HepG2 (cell line): Measurements from ENCODE around the gene PRPF4. TPM values are rescaled to one million over a fixed set of nuclear protein-coding genes. Genes with fewer than 3 reads are reported as not detected.

ENCODE experiments used
- ATAC-seq: fragments of 200-7000 bp; cut with Tn5 transposase; 3 replicates; pipeline ENCODE4 v1.9.1; 2020; ENCODE audit warnings: mild to moderate bottlenecking, moderate library complexity
- BruUV-seq: library from RNA; stranded (reverse); fragments of 400-500 nt; replicated peaks from 2 replicates; lab custom pipeline; 2021; lab: Mats Ljungman, UMichigan
- CTCF ChIA-PET: fragments of 300-600 bp; formaldehyde crosslinking; extraction: SDS; loops from one replicate; lab custom pipeline; 2021; ENCODE audit warnings: low total read pairs, inconsistent platforms, low intra/inter-chr PET ratio; lab: Yijun Ruan, JAX
- POLR2A ChIA-PET: fragments of 350-600 bp; sonication (Branson Sonifier 250); formaldehyde crosslinking; loops from one replicate; lab custom pipeline; 2020; ENCODE audit warnings: antibody characterized with exemption, inconsistent platforms; lab: Yijun Ruan, JAX
- DNase-seq: peaks from one replicate; pipeline ENCODE4 v3.0.0-alpha.2; 2015; ENCODE audit warnings: low spot score
- FAIRE-seq: peaks from 3 replicates; lab custom pipeline; 2011; peaks lifted over from hg19 to GRCh38; lab: Jason Lieb, UNC
- H2AFZ ChIP-seq: one replicate; pipeline ENCODE4 v1.6.1; 2011; ENCODE audit warnings: low read length, inconsistent platforms
- H3K27ac ChIP-seq: fragments of 300-600 bp; 3 replicates; pipeline ENCODE4 v1.8.0; 2011; ENCODE audit warnings: mixed run types, mild to moderate bottlenecking, mixed read lengths, low read length, inconsistent platforms; ENCODE audit not compliant: insufficient read depth; ENCODE audit errors: extremely low read length
- H3K27me3 ChIP-seq, 2 experiments: fragments of 200-600 bp in 1 of 2; 2 replicates in 1 of 2; 3 replicates in 1 of 2; pipeline versions ENCODE4 v1.6.0 to v1.8.0; 2011; ENCODE audit warnings: low read length in 2 of 2, mild to moderate bottlenecking in 2 of 2, moderate library complexity in 2 of 2, inconsistent platforms in 1 of 2; ENCODE audit not compliant: insufficient read depth in 2 of 2, control insufficient read depth in 1 of 2
- H3K36me3 ChIP-seq, 2 experiments: fragments of 200-600 bp in 1 of 2; replicated peaks in 1 of 2; 2 replicates in 1 of 2; 3 replicates in 1 of 2; pipeline versions ENCODE4 v1.5.1 to v1.8.0; 2011; ENCODE audit warnings: low read length in 2 of 2, inconsistent platforms in 1 of 2; ENCODE audit not compliant: insufficient read depth in 2 of 2, control insufficient read depth in 1 of 2
- H3K4me1 ChIP-seq: 2 replicates; pipeline ENCODE4 v1.5.1; 2012; ENCODE audit warnings: low read length, inconsistent platforms; ENCODE audit not compliant: insufficient read depth
- H3K4me2 ChIP-seq: 2 replicates; pipeline ENCODE4 v1.6.0; 2011; ENCODE audit warnings: low read depth, low read length, inconsistent platforms
- H3K4me3 ChIP-seq, 3 experiments: fragments of 200-600 bp in 1 of 3; sonication (generic), shearing (Covaris generic) in 1 of 3; replicated peaks in 1 of 3; 2 replicates each; pipeline ENCODE4 v1.5.1; 2011 to 2016; ENCODE audit warnings: low read length in 3 of 3, inconsistent platforms in 2 of 3, low read depth in 2 of 3, mild to moderate bottlenecking in 2 of 3, control low read depth in 1 of 3, mixed read lengths in 1 of 3; ENCODE audit not compliant: insufficient read depth in 1 of 3
- H3K79me2 ChIP-seq: one replicate; pipeline ENCODE4 v1.6.1; 2011; ENCODE audit warnings: low read length, inconsistent platforms; ENCODE audit not compliant: insufficient read depth
- H3K9ac ChIP-seq: 2 replicates; pipeline ENCODE4 v1.6.0; 2011; ENCODE audit warnings: mild to moderate bottlenecking, low read depth, low read length, inconsistent platforms; ENCODE audit not compliant: insufficient read depth
- H3K9me3 ChIP-seq: 2 replicates; pipeline ENCODE4 v1.5.1; 2012; ENCODE audit warnings: mild to moderate bottlenecking, low read length
- H4K20me1 ChIP-seq: 2 replicates; pipeline ENCODE4 v1.6.0; 2011; ENCODE audit warnings: inconsistent platforms, mild to moderate bottlenecking, low read length, moderate library complexity; ENCODE audit not compliant: insufficient read depth
- CAMTA2 ChIP-seq: sonication (generic); formaldehyde crosslinking; IDR thresholded peaks from 2 replicates; pipeline ENCODE4 v1.4.0; 2020; ENCODE audit warnings: mild to moderate bottlenecking, missing genetic modification reagents, borderline replicate concordance
- EP300 ChIP-seq, 3 experiments: sonication (generic) in 1 of 3; formaldehyde crosslinking in 1 of 3; IDR thresholded peaks; 2 replicates each; pipeline versions ENCODE4 v1.5.1 to v1.6.1; 2011 to 2020; ENCODE audit warnings: low read depth in 2 of 3, low read length in 2 of 3, borderline replicate concordance in 1 of 3, improper control_type of control experiment in 1 of 3, mild to moderate bottlenecking in 1 of 3, missing genetic modification reagents in 1 of 3, moderate library complexity in 1 of 3
- FLYWCH1 ChIP-seq: sonication (generic); formaldehyde crosslinking; IDR thresholded peaks from 2 replicates; pipeline ENCODE4 v1.8.1; 2023; ENCODE audit warnings: mild to moderate bottlenecking, missing genetic modification reagents
- HES4 ChIP-seq: sonication (generic); formaldehyde crosslinking; IDR thresholded peaks from 2 replicates; pipeline ENCODE4 v1.9.0; 2021; ENCODE audit warnings: mild to moderate bottlenecking, missing genetic modification reagents, borderline replicate concordance
- HNF4A ChIP-seq: sonication (generic); formaldehyde crosslinking; IDR thresholded peaks from 2 replicates; pipeline ENCODE4 v1.4.0; 2020; ENCODE audit warnings: missing genetic modification reagents
- MTF2 ChIP-seq: sonication (generic); formaldehyde crosslinking; IDR thresholded peaks from 2 replicates; pipeline ENCODE4 v1.5.0; 2020; ENCODE audit warnings: missing genetic modification reagents, borderline replicate concordance
- TEAD3 ChIP-seq: optimal IDR thresholded peaks from 2 replicates; pipeline ENCODE3; 2016; ENCODE audit warnings: borderline replicate concordance
- ZNF350 ChIP-seq: sonication (generic); formaldehyde crosslinking; IDR thresholded peaks from 2 replicates; pipeline ENCODE4 v1.4.0; 2020; ENCODE audit warnings: mild to moderate bottlenecking, low read depth, missing genetic modification reagents, borderline replicate concordance
- ZNF605 ChIP-seq: sonication (generic); formaldehyde crosslinking; IDR thresholded peaks from 2 replicates; pipeline ENCODE4 v1.8.0; 2022; ENCODE audit warnings: mild to moderate bottlenecking, missing genetic modification reagents
- ZNF672 ChIP-seq: sonication (generic); formaldehyde crosslinking; IDR thresholded peaks from 2 replicates; pipeline ENCODE4 v1.8.1; 2022; ENCODE audit warnings: missing genetic modification reagents
- ZNF781 ChIP-seq: sonication (generic); formaldehyde crosslinking; IDR thresholded peaks from 2 replicates; pipeline ENCODE4 v1.5.1; 2020; ENCODE audit warnings: borderline replicate concordance, mild to moderate bottlenecking, missing genetic modification reagents; ENCODE audit errors: not compliant biosample characterization
- ZSCAN21 ChIP-seq: sonication (generic); formaldehyde crosslinking; IDR thresholded peaks from 2 replicates; pipeline ENCODE4 v1.8.0; 2022; ENCODE audit warnings: mild to moderate bottlenecking, missing genetic modification reagents, moderate library complexity, borderline replicate concordance
- WGBS: methylation state at CpG from one replicate; pipeline ENCODE4 v1.1.6; 2017; ENCODE audit warnings: low lambda C conversion rate; 5-methylcytosine and 5-hydroxymethylcytosine counted together
- in situ Hi-C: cut with HindIII; loops from 2 replicates; pipeline ENCODE4 v1.10.0; 2017; ENCODE audit warnings: low pct_unique_long_range_greater_than_20kb; ENCODE audit not compliant: extremely low pct_ligation_motif_present
- intact Hi-C: fragments of 100-400 bp; cut with micrococcal nuclease; formaldehyde crosslinking; loops from one replicate; pipeline ENCODE4 v1.10.0; 2022; ENCODE audit not compliant: unreplicated experiment
- polyA plus RNA-seq, 8 experiments: library from polyadenylated mRNA; depleted of rRNA in 3 of 8; stranded (reverse) in 7 of 8; unstranded in 1 of 8; fragments of >200 nt; fragmentation: Illumina TruSeq in 4 of 8; extraction: Trizol in 4 of 8; gene quantifications; 2 replicates each; pipeline versions ENCODE4 v1.2.1 to v1.2.3, GENCODE V29; 2011 to 2016; ENCODE audit warnings: low read depth in 4 of 8, missing spikeins in 1 of 8, mixed read lengths in 1 of 8; ENCODE audit not compliant: insufficient read depth in 1 of 8
- total RNA-seq, 5 experiments: library from RNA; depleted of rRNA; stranded (reverse); fragments of >200 nt; fragmentation: Illumina TruSeq; extraction: Trizol; gene quantifications; 2 replicates each; pipeline ENCODE4 v1.2.3, GENCODE V29; 2016; ENCODE audit warnings: low read depth in 1 of 5
- TF ChIP-seq, protein P1 (sequence below): IDR thresholded peaks from 2 replicates; pipeline ENCODE4 v1.6.1; 2016

PRPF4 gene
- total and polyA plus RNA-seq, 2 of the 13 experiments (the other 11 are each of a cell fraction or from before 2014, with no cell fraction given) = 10.3 to 49.0 TPM

DNA sequence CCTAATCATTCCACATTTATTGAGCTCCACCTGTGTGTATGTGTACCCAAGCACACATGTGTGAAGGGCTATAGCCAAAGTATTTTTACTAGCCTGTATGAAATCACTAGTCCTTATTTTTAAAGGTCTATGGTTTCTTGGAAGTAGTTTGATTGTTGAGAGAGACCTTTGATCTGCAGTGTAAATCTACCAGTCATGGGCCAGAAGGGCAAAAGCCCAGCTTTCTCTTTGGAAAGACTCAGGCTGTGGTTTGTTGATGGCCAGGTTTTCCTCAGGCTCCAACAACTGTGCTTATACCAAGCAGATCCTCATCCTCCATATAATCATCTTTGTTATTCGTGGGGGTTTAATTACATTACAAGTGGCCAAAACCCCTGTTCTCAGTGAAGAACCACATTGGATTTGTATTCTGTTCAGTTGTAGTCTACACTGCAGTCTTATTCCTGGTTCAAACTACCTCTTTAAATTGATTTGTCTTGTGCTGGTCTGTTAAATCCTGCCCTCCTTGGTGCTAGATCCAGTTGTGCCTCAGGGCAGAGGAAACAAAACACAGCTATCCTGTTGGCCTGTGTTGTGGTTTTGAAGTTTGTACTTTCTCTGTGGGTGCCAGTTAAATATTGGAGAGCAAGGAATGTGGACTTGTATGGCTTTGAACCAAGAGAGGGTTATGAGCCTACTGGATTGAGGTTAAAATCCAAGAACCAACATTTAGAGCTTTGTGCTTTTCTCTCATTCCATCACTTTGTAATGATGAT lies 13.4 kb upstream of the PRPF4 start (continued):
- TF ChIP-seq TEAD3 (CRISPR knock-in tag) (peak; percentile 43), EP300 (IDR thresholded peaks at IDR 0.05; ENCODE audit: low read depth in 2 of 2, low read length in 2 of 2) (0 out of 4 replicates have a peak, but pooled peaks of 1 of the 2 experiments have one; percentile 4), EP300 (CRISPR knock-in tag; IDR thresholded peaks at IDR 0.05; ENCODE audit: borderline replicate concordance) (no peak), ZNF605 (no peak), CAMTA2 (CRISPR knock-in tag) (no peak), HNF4A (peak; percentile 18; the same call in 1 of the 2 replicates), HES4 (CRISPR knock-in tag) (no peak), ZNF781 (CRISPR knock-in tag) (no peak), ZNF350 (CRISPR knock-in tag) (no peak), ZSCAN21 (CRISPR knock-in tag) (no peak), FLYWCH1 (CRISPR knock-in tag) (no peak), ZNF672 (no peak)

DNA sequence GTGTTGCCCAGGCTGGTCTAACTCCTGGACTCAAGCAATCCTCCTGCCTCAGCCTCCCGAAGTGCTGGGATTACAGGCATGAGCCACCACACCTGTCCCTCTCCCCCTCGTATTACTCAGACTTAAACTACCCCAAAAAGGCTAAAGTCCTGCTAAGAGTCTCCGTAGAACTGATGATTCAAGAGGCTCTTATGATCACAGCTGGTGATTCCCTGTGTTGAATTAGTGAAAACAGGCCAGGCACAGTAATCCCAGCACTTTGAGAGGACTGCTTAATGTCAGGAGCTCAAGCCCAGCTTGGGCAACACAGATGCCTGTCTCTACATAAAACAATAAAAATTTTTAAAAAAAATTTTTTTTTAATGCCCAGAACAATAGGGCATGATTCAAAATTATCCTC lies 9.3 kb upstream of the PRPF4 start:
- ATAC-seq (no peak), DNase-seq (no peak), FAIRE-seq (no peak)
- intact Hi-C loops (no loop called here), in situ Hi-C loops (no loop called here)
- BruUV-seq = no TSS peak
- ChIA-PET CTCF (no interaction called here), POLR2A (interaction anchor here (1.3 kb wide), 1 partner anchor 9 kb away, joined by 4 read pairs; no protein-coding TSS in a partner anchor)
- Histone ChIP-seq H3K27me3 (no peaks in the 10 kb centered on the region), H3K4me3 (no peak overlapping the region), H3K9ac (no peak overlapping the region), H4K20me1 (no peaks in the 10 kb centered on the region), H3K79me2 (no peaks in the 10 kb centered on the region), H3K4me1 (peaks cover 18% of the 10 kb centered on the region), H3K27ac (no peak overlapping the region), H2AFZ (no peak overlapping the region), H3K4me2 (no peak overlapping the region), H3K9me3 (no peaks in the 10 kb centered on the region), H3K36me3 (peaks cover 11 to 44% of the 10 kb centered on the region in 2 experiments)
- 79% methylated on average over 3 of the region's 3 CpGs for WGBS
- TF ChIP-seq, protein P1, sequence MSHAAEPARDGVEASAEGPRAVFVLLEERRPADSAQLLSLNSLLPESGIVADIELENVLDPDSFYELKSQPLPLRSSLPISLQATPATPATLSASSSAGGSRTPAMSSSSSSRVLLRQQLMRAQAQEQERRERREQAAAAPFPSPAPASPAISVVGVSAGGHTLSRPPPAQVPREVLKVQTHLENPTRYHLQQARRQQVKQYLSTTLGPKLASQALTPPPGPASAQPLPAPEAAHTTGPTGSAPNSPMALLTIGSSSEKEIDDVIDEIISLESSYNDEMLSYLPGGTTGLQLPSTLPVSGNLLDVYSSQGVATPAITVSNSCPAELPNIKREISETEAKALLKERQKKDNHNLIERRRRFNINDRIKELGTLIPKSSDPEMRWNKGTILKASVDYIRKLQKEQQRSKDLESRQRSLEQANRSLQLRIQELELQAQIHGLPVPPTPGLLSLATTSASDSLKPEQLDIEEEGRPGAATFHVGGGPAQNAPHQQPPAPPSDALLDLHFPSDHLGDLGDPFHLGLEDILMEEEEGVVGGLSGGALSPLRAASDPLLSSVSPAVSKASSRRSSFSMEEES (CRISPR knock-in tag) = no peak
- TF ChIP-seq MTF2 (CRISPR knock-in tag) = no peak
